ENCODE data around the gene RHOF.

DNA sequence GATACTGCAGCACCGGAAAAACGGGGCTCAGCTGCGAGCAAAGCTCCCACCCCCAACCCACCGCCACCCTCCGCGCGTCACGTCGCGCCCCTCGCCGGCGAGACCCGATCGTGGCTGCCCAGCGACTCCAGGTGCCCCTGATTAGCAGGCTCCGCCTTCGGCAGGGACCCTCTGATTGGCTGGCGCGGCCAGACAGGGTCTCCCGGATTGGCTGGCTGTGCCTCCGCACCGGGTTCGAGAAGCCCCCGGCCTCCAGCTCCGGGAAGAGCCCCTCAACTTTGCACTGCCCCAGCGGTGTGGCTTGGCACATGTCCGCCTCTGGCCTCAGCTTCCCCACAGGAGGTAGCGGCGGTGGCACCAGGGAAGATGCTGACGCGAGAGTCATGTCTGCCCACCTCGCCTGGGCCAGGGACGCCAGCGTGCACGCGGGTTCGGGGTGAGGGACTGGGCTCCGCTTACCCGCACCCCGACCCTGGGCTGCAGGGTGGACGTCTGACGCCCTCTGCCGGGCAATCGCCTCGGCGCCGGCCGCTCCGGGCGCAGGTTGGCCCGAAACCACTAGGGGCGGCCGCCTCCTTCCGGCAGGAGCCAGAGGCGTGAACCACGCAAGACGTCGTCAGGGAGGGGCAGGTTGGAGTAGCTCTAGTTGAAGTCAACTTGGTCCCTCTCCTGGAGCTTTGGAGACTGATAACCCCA, 498 bp upstream of the RHOF start:
- TF ChIP-seq, protein P1, sequence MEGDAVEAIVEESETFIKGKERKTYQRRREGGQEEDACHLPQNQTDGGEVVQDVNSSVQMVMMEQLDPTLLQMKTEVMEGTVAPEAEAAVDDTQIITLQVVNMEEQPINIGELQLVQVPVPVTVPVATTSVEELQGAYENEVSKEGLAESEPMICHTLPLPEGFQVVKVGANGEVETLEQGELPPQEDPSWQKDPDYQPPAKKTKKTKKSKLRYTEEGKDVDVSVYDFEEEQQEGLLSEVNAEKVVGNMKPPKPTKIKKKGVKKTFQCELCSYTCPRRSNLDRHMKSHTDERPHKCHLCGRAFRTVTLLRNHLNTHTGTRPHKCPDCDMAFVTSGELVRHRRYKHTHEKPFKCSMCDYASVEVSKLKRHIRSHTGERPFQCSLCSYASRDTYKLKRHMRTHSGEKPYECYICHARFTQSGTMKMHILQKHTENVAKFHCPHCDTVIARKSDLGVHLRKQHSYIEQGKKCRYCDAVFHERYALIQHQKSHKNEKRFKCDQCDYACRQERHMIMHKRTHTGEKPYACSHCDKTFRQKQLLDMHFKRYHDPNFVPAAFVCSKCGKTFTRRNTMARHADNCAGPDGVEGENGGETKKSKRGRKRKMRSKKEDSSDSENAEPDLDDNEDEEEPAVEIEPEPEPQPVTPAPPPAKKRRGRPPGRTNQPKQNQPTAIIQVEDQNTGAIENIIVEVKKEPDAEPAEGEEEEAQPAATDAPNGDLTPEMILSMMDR (IDR thresholded peaks at IDR 0.05; ENCODE audit: control extremely low read depth in 1 of 3, insufficient read depth in 1 of 3, low read depth in 1 of 3, low read length in 3 of 3), result peak in 2 of 3 experiments; percentile 100; a peak in 3 of 4 replicates
- TF ChIP-seq EZH2 (IDR thresholded peaks at IDR 0.05; ENCODE audit: low read depth, low read length, severe bottlenecking) (no peak), HDAC6 (IDR thresholded peaks at IDR 0.05; ENCODE audit: low read depth, low read length) (no peak)
